ENCODE data around the gene SERINC5.

DNA sequence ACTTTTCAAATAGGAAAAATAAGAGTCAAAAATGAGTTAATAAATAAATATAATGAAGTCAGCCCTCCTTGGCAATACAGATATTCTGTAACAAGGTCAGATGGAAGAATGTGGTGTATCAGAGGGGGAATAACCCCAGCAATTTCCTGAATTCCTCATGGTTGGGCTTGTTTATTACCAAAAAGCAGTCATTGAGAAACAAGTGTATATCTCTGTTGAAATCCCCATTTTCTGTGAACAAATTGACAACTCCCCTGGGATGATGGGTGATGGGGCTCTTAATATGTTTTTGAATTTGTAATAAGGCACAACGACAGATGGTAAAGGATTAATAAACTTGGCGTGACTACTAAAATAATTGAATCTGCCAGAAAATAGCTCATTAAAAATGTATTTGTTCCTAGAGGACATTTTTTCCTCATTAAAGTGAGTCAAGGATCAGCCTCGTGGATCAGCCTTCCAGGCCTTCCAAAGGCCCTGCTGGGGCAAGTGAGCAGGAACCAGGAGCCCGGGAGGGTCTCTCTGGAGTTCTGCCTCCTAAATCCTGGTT lies 186.5 kb downstream of the SERINC5 start:
- TF ChIP-seq POLR2A (IDR thresholded peaks at IDR 0.05) (no peak), CTCF (IDR thresholded peaks at IDR 0.05) (no peak)
